Stimulated activated CD8-positive, alpha-beta memory T cell treated with anti-CD3 and anti-CD28 coated beads, Interleukin-7, amount 100 ng/mL, for 48 hours (primary cell): ENCODE results near the gene COL24A1.
"Not testable (repeated sequence)": the region's sequence is repeated elsewhere in the genome, so short reads cannot be mapped to it uniquely, and the experiment has no call there.

Experiments used
- DNase-seq, 2 donors: peaks; one replicate each; pipeline ENCODE4 v3.0.0-alpha.2; 2020; ENCODE audit warnings: low read depth in 1 of 2; ENCODE audit errors: extremely low read depth in 1 of 2

The COL24A1 gene

DNA sequence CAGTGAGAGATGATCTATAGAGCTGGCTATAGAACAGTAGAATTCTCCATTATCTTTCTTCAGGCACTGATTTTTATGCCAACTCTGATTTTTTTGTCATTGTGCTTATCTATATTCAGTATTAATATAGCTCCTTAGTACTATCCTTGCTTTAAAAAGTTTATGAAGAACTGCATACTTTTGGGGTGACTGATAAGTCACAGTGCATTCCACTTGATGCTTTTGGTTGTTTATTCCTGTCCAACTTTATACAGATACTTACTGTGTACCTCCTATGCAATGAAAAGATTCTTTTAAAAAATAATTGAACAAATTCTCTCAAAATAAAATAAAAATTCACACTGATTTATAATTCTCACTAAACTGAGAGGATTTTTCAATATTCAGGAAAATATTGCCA, 71.6 kb downstream of the COL24A1 start:
- DNase-seq: no peak

GRCh38 chr1:86082183-86082582, 74.4 kb downstream of the COL24A1 start:
- no peak for DNase-seq

- DNase-seq: not testable (repeated sequence)
These were observed 84.1 kb downstream of the COL24A1 start for GRCh38 chr1:86072474-86072873.

- not testable (repeated sequence) for DNase-seq
These were observed 84.7 kb downstream of the COL24A1 start for GRCh38 chr1:86071870-86072269.

DNA sequence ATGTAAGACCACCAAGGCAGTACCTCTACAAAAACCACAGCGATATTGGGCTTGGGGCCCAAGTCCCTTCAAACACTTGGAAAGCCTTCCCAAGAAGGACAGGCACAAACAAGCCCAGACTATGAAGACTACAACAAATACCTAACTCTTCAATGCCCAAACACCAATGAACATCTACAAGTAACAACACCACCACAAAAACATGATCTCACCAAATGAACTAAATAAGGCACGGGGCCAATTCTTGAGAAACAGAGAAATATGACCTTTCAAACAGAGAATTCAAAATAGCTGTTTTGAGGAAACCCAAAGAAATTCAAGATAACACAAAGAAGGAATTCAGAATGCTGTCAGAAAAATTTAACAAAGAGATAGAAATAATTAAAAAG, 86.8 kb downstream of the COL24A1 start:
- DNase-seq: no peak

GRCh38 chr1:86068841-86069756, 87.5 kb downstream of the COL24A1 start:
- no peak for DNase-seq

DNA sequence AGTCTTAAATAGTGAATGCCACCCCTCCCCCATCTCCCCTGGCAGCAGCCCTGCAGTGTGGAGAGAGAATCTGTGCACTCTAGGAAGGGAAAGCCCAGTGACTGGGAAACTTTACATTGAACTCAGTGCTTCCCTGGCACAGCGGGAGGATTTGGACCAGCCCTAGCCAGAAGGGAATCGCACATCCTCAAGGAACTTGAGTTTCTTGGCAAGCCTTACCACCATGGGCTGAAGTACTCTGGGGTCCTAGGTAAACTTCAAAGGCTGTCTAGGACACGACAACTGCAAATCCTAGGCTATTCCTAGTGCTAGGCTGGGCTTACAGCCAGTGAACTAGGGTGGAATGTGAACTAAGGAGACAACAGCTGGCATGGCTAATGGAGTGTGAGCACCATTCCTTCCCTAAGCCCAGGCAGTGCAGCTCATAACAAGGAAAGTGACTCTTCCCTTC, 88.3 kb downstream of the COL24A1 start:
- DNase-seq: no peak

DNA sequence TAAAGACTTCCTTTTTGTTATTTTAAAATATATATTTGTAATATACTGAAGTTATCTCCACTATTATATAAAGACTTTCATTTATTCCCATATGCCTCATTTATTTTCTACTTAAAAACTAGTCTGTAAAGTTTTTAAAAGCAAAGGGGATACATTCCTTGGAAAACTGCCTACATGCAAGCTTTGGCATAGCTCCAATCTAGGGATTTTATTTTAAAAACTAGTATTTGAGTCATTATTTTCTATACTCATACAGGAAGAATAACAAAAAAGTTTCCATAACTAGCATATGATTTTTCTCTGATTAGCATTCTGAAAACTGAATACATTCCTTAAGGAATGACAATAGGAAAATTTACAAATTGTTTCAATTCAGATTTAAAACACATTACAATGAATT, 88.9 kb downstream of the COL24A1 start:
- DNase-seq: no peak

GRCh38 chr1:86064899-86065298, 91.7 kb downstream of the COL24A1 start:
- DNase-seq: no peak

- DNase-seq: no peak
These were observed 92.9 kb downstream of the COL24A1 start for GRCh38 chr1:86063721-86064120.

DNA sequence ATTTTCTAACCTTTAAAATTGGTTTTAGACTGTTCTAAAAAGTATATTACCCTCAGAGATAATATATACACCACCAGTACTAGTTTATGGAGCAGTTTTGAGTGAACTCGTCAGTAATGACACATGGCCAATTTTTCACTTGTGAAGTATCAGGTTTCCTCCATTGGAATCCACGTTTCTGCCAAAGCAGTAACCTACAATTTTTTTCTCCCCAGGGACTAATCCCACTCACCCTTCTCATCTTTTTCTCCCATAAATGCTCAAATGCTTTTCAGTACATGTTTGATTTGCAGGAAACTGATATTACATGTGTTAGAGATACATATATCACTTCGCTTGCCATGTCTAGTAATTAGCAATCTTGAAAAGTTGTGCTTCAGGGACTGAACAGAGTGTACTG, 94.1 kb downstream of the COL24A1 start:
- no peak for DNase-seq

GRCh38 chr1:86061551-86061990, 95.0 kb downstream of the COL24A1 start:
- DNase-seq: no peak

GRCh38 chr1:86054396-86054795, 102.2 kb downstream of the COL24A1 start:
- no peak for DNase-seq

- DNase-seq: no peak
These were observed 103.4 kb downstream of the COL24A1 start for GRCh38 chr1:86052948-86053698.

DNA sequence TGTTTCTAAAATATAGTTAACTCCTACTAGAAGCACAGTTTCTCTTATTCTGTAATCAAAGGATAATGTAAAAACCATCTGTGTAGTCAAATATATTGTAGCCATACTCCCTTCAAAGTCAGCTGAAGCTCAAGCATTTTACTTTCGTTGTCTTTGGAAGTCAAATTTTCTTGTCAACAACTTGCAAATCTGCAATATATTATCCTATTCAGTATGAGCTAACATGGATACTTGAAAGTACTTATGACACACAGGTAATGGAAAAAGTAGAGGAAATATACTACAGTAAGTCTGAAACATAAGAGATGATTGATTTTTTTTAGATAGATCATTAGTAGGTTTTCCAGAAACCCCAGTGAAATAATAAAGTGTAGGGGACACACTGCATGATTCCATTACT, 121.5 kb downstream of the COL24A1 start:
- DNase-seq: no peak

GRCh38 chr1:86030180-86030579, 126.4 kb downstream of the COL24A1 start:
- no peak for DNase-seq

GRCh38 chr1:86018283-86018923, 138.2 kb downstream of the COL24A1 start:
- DNase-seq: no peak

DNA sequence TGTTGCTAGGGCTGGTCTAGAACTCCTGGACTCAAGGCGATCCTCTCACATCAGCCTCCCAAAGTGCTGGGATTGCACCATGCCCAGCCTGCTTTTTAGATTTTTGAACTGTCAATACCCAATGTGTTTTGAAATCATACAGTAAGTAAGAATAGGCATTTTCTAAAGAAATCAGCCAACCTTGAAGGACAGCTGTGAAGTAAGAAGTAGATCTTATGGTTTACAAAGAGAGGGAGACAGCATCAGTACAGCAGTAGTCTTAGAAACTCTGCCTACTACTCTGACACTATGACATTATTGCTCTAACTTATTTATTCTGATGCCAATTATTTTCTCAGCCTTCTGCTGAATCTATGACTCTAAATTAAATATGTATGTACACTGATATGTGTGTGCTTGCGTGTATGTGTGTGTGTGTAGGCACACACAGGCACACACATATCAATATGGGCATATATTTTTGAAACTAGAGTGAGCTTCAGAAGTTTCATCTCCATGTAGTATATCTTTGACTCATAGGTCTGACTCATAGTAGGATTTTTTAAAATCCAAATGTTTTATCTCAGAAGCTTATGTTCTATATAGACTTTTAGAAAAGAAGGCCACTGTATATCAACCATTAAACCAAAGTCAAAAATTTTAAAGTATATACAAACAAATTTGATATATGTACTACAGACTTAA, 140.4 kb downstream of the COL24A1 start:
- no peak for DNase-seq

DNA sequence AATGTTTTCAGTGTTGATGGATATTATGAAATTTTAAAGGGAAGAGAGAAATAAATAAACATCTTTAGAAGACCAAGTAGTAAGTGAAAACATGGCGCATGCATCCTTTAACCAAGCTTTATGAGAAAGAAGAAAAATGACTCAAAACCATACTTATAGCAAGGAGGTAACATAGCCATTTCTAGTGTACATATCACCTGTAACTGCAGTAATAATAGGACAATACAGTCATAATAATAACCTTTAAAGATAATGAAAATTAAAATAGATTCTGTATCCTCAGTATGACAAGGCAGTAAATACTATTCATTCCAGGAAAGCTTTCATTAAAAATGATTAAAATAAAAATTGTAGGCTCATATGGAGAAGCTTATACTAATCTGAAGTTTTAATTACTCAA, 141.2 kb downstream of the COL24A1 start:
- no peak for DNase-seq

DNA sequence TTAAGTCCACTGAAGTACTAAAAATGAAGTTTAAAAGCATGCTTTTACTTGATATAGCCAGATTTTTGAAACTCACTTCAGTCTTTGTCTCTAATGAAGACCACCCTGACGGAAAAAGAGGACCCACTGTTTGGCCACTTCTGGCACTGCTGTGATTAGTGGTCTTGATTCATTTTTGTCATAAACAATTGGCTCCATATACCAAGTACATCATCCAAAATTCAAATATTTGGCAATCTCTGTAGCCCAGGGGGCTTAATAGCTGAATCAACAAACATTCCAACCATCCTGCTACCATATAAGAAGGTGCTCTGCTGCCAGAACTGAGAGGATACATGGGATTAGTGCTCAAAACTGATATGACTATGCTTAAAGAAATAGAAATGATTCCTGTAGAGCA, 156.0 kb downstream of the COL24A1 start:
- no peak for DNase-seq
